Loucy (cell line): ENCODE measurements around the gene ETV5.

Experiments
- H2AFZ ChIP-seq: fragments of 200-600 bp; sonication (generic); 2 replicates; pipeline ENCODE4 v1.6.0; 2016; ENCODE audit warnings: antibody characterized with exemption, mild to moderate bottlenecking, low read length, moderate library complexity
- H3F3A ChIP-seq: fragments of 200-600 bp; 2 replicates; pipeline ENCODE4 v1.6.0; 2016; ENCODE audit warnings: antibody characterized with exemption, low read depth, mild to moderate bottlenecking
- H3K27me3 ChIP-seq: fragments of 200-600 bp; sonication (generic); 2 replicates; pipeline ENCODE4 v1.6.1; 2014; ENCODE audit warnings: low read length, mild to moderate bottlenecking; ENCODE audit not compliant: insufficient read depth, poor library complexity, severe bottlenecking
- H3K36me3 ChIP-seq: fragments of 200-600 bp; sonication (generic); 2 replicates; pipeline ENCODE4 v1.6.1; 2016; ENCODE audit warnings: low read length; ENCODE audit not compliant: insufficient read depth
- H3K4me1 ChIP-seq: fragments of 200-600 bp; sonication (generic); 2 replicates; pipeline ENCODE4 v1.5.1; 2014; ENCODE audit warnings: low read length, mild to moderate bottlenecking; ENCODE audit not compliant: insufficient read depth, poor library complexity, severe bottlenecking
- H3K4me2 ChIP-seq: fragments of 200-600 bp; sonication (generic); 2 replicates; pipeline ENCODE4 v1.6.0; 2014; ENCODE audit warnings: antibody characterized with exemption, low read length, low read depth, mild to moderate bottlenecking; ENCODE audit not compliant: poor library complexity, severe bottlenecking
- H3K4me3 ChIP-seq: fragments of 200-600 bp; sonication (generic); 2 replicates; pipeline ENCODE4 v1.5.1; 2014; ENCODE audit warnings: low read length, mild to moderate bottlenecking, mixed read lengths; ENCODE audit not compliant: poor library complexity, severe bottlenecking
- H3K79me2 ChIP-seq: fragments of 200-600 bp; sonication (generic); 2 replicates; pipeline ENCODE4 v1.6.1; 2014; ENCODE audit warnings: low read length; ENCODE audit not compliant: insufficient read depth
- H3K9ac ChIP-seq: fragments of 200-600 bp; sonication (generic); 2 replicates; pipeline ENCODE4 v1.6.0; 2014; ENCODE audit warnings: mild to moderate bottlenecking, low read depth, low read length, moderate library complexity; ENCODE audit not compliant: poor library complexity, severe bottlenecking
- H3K9me2 ChIP-seq: fragments of 200-600 bp; sonication (generic); replicated peaks from 2 replicates; pipeline ENCODE4 v1.6.1; 2016; ENCODE audit warnings: low read depth, low read length, mixed read lengths
- H3K9me3 ChIP-seq: fragments of 200-600 bp; sonication (generic); 2 replicates; pipeline ENCODE4 v1.6.1; 2014; ENCODE audit warnings: mild to moderate bottlenecking, antibody characterized with exemption, low read length, low read depth; ENCODE audit not compliant: insufficient read depth
- H4K20me1 ChIP-seq: fragments of 200-600 bp; sonication (generic); 2 replicates; pipeline ENCODE4 v1.6.0; 2014; ENCODE audit warnings: antibody characterized with exemption, low read length, mild to moderate bottlenecking; ENCODE audit not compliant: insufficient read depth, poor library complexity, severe bottlenecking
- EZH2phosphoT487 ChIP-seq: fragments of 200-600 bp; IDR thresholded peaks from 2 replicates; pipeline ENCODE4 v1.6.1; 2018; ENCODE audit warnings: antibody characterized with exemption, mild to moderate bottlenecking, moderate library complexity, borderline replicate concordance
- TF ChIP-seq, protein P1 (sequence below): fragments of 200-600 bp; sonication (generic); conservative IDR thresholded peaks from 2 replicates; pipeline ENCODE4 v1.5.1; 2014; ENCODE audit warnings: mild to moderate bottlenecking, antibody characterized with exemption, low read length

Gene ETV5

DNA sequence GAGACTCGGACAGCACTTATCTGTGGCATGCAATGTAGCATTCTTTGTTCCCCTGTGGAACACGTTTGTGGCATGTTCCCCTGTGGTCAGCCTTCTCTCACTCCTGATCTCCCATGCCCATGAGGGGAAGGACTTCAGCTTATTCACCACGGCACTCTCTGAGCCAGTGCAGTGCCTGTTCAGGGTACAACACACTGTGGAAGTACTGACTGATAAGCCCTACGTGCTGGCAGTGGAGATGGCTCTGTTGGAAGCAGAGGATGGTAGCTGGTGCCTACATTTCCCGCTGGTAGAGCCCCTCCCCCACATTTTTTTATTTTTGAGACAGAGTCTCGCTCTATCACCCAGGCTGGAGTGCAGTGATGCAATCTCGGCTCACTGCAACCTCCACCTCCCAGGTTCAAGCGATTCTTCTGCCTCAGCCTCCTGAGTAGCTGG lies 43.5 kb upstream of the ETV5 start:
- no peaks in the 10 kb centered on the region for H3K79me2 ChIP-seq
- H3K9ac ChIP-seq, result no peak overlapping the region
- H4K20me1 ChIP-seq, result no peaks in the 10 kb centered on the region
- no peaks in the 10 kb centered on the region for H3F3A ChIP-seq
- peaks cover 10% of the 10 kb centered on the region for H3K4me1 ChIP-seq
- no peaks in the 10 kb centered on the region for H3K9me2 ChIP-seq
- H3K36me3 ChIP-seq, result no peaks in the 10 kb centered on the region
- H3K4me2 ChIP-seq, result no peak overlapping the region
- no peak overlapping the region for H2AFZ ChIP-seq
- H3K9me3 ChIP-seq, result no peaks in the 10 kb centered on the region
- H3K27me3 ChIP-seq, result no peaks in the 10 kb centered on the region
- TF ChIP-seq, protein P1, sequence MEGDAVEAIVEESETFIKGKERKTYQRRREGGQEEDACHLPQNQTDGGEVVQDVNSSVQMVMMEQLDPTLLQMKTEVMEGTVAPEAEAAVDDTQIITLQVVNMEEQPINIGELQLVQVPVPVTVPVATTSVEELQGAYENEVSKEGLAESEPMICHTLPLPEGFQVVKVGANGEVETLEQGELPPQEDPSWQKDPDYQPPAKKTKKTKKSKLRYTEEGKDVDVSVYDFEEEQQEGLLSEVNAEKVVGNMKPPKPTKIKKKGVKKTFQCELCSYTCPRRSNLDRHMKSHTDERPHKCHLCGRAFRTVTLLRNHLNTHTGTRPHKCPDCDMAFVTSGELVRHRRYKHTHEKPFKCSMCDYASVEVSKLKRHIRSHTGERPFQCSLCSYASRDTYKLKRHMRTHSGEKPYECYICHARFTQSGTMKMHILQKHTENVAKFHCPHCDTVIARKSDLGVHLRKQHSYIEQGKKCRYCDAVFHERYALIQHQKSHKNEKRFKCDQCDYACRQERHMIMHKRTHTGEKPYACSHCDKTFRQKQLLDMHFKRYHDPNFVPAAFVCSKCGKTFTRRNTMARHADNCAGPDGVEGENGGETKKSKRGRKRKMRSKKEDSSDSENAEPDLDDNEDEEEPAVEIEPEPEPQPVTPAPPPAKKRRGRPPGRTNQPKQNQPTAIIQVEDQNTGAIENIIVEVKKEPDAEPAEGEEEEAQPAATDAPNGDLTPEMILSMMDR, result no peak
- no peak for TF ChIP-seq EZH2phosphoT487
- no peak overlapping the region for H3K4me3 ChIP-seq

DNA sequence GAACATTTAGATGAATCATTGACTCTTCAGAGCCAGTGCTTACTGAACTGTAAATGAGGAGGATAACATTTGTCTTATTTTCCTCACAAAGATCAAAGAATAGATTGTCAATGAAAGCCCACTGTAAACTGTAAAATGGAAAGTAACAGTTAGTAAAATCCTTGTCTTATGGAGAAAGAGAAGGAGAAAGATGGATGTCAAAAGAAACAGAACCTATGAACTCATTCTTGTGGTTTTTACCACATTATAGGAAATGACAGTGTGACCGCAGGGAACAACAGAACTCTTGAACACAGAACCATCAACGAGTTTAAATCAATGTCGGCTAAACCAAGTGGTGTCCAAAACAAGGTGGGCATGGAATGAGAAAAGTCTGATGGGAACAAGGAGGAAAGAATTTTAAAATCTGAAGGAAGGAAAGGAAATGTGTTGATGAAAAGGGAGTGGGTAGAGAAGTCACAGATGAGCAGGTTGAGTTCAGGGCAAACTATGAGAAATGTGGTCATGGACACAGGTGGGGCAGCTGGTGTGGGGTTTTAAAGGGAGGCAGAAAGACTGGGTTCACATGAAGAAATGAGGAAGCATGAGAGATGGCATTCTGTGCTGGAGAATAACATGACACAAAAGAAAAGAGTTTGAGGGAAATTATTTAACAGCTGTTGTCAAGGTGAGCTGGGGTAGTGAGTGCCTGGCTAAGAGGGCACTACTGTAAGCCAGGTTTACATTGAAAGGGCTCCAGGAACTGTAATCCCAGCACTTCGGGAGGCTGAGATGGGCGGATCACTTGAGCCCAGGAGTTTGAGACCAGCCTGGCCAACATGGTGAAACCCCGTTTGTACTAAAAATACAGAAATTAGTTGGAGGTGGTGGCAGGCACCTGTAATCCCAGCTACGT lies 42.4 kb upstream of the ETV5 start:
- Histone ChIP-seq H3K4me3 (no peak overlapping the region), H3K9me2 (no peaks in the 10 kb centered on the region), H4K20me1 (no peaks in the 10 kb centered on the region), H3K79me2 (no peaks in the 10 kb centered on the region), H3K4me2 (peak overlapping the region; percentile 44), H3K9me3 (no peaks in the 10 kb centered on the region), H3K36me3 (no peaks in the 10 kb centered on the region), H3K27me3 (no peaks in the 10 kb centered on the region), H3F3A (no peaks in the 10 kb centered on the region), H3K9ac (no peak overlapping the region), H2AFZ (no peak overlapping the region), H3K4me1 (peaks cover 17% of the 10 kb centered on the region)
- no peak for TF ChIP-seq EZH2phosphoT487
- TF ChIP-seq, protein P1, result no peak

DNA sequence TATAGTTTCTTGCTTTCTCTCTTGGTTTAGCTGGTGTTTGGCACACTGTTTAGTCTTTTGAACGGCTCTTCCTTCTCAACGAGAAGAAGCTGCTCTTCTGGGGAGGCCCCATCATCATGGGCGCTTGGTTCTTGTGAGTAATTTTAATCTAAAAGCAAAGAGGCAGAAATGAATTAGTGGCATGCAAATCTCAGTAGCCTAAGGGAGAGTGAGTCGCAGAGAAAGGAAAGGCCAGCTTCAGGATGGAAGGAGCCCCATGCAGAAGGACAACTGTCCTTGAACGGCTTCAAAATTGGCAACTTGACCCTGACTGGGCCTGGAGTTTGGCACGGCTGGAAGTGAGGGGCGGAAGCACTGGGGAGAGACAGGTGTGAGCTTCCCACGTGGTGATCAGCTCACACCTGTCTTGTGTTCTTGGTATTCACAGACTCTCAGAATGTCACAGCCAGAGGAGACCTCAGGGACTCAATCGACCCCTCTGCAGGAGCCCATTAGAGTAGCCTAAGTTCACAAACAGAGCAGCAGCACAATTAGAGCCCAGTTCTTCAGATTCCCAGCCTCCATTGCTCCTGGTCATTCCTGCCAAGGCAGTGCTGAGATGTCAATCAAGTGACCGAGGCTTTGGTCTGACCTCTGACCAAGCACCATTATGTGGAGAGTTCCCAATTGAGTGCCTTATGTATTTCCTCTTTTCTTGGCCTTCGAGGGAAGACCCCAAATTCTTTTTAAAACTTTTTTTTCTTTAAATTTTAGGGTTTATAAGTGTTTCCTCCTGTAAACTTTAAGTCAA lies 41.3 kb upstream of the ETV5 start:
- Histone ChIP-seq H3F3A (no peaks in the 10 kb centered on the region), H4K20me1 (no peaks in the 10 kb centered on the region), H2AFZ (no peak overlapping the region), H3K79me2 (no peaks in the 10 kb centered on the region), H3K4me2 (peak overlapping the region; percentile 44), H3K36me3 (no peaks in the 10 kb centered on the region), H3K27me3 (no peaks in the 10 kb centered on the region), H3K9ac (no peak overlapping the region), H3K9me2 (no peaks in the 10 kb centered on the region), H3K4me3 (no peak overlapping the region), H3K4me1 (peaks cover 17% of the 10 kb centered on the region), H3K9me3 (no peaks in the 10 kb centered on the region)
- TF ChIP-seq, protein P1, result no peak
- no peak for TF ChIP-seq EZH2phosphoT487
